Left lung (tissue), 10 donors: Measurements from ENCODE around the gene GPRIN1. TPM values are rescaled to one million over a fixed set of nuclear protein-coding genes. Genes with fewer than 3 reads are reported as not detected.
A peak's percentile ranks its signal among the peaks of the same experiment; 100 is the strongest.

Source experiments
- ATAC-seq: fragments of 200-7000 bp; cut with Tn5 transposase; one replicate; pipeline ENCODE4 v1.9.1; 2020; ENCODE audit warnings: moderate library complexity
- DNase-seq, 4 donors: peaks; one replicate each; pipeline ENCODE4 v3.0.0-alpha.2; 2013 to 2020
- H3K27ac ChIP-seq, 2 donors: fragments of 200-600 bp; sonication (generic) in 1 of 2; one replicate each; pipeline versions ENCODE4 v1.5.0 to v1.8.0; 2020 to 2021
- H3K27me3 ChIP-seq, 2 donors: fragments of 200-600 bp; sonication (generic) in 1 of 2; one replicate each; pipeline versions ENCODE4 v1.5.0 to v1.8.0; 2020 to 2021
- H3K36me3 ChIP-seq, 2 donors: fragments of 200-600 bp; sonication (generic) in 1 of 2; one replicate each; pipeline versions ENCODE4 v1.5.0 to v1.8.0; 2020 to 2021
- H3K4me1 ChIP-seq, 2 donors: fragments of 200-600 bp; one replicate each; pipeline ENCODE4 v1.8.0; 2021
- H3K4me3 ChIP-seq, 2 donors: fragments of 200-600 bp; sonication (generic) in 1 of 2; one replicate each; pipeline versions ENCODE4 v1.5.0 to v1.8.0; 2020 to 2021; ENCODE audit warnings: mild to moderate bottlenecking in 1 of 2
- H3K9me3 ChIP-seq, 2 donors: fragments of 200-600 bp; sonication (generic) in 1 of 2; one replicate each; pipeline versions ENCODE4 v1.5.0 to v1.8.0; 2020 to 2021
- intact Hi-C, 2 donors: fragments of 100-400 bp; cut with DNase I; formaldehyde crosslinking; loops; one replicate each; pipeline versions ENCODE4 v1.11.2 to v1.14.2; 2022
- polyA plus RNA-seq, 6 donors: library from polyadenylated mRNA; unstranded; fragments of 120-200 nt; gene quantifications; one replicate each; pipeline ENCODE4 v1.2.1, GENCODE V29; 2013; ENCODE audit not compliant: insufficient read length in 6 of 6
- total RNA-seq, 2 donors: library from RNA; stranded (reverse); fragmentation: NEBNext Ultra II Directional; extraction: Animal tissue kit (Norgen Biotek cat#: 25700); gene quantifications; one replicate each; pipeline ENCODE4 v1.2.1, GENCODE V29; 2021
- TF ChIP-seq, protein P1 (sequence below), 2 donors: fragments of 200-600 bp; sonication (generic) in 1 of 2; IDR thresholded peaks; one replicate each; pipeline versions ENCODE4 v1.5.0 to v1.8.0; 2021; ENCODE audit warnings: antibody characterized with exemption in 2 of 2
- donor health status: DM: no; HTN: yes; CAD: no.
- donor health status: DM: no; HTN: no; CAD: no.

Gene GPRIN1
- total and polyA plus RNA-seq, 8 donors, result 0.70 to 2.6 (median 1.1) TPM

DNA sequence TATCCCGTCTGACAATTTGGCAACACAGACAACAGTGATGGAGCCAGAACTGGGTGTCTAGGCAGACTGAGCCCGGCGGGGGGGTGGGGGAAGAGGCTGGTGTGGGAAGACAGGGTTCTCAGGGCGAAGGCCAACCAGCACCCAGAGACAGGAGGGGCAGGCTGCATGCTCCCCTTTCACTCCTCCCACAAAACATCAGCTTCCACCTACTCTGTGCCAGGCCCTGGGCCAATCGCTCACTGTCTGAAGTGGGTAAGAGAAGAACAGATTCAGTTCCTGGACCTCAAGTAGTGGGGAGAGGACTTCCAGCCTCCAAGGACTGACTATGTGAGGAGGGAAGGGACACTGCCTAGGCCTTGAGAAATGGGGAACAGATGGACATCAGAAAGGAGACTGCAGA lies 17.6 kb upstream of the GPRIN1 start:
- intact Hi-C loops, result no loop called here
- TF ChIP-seq, protein P1, sequence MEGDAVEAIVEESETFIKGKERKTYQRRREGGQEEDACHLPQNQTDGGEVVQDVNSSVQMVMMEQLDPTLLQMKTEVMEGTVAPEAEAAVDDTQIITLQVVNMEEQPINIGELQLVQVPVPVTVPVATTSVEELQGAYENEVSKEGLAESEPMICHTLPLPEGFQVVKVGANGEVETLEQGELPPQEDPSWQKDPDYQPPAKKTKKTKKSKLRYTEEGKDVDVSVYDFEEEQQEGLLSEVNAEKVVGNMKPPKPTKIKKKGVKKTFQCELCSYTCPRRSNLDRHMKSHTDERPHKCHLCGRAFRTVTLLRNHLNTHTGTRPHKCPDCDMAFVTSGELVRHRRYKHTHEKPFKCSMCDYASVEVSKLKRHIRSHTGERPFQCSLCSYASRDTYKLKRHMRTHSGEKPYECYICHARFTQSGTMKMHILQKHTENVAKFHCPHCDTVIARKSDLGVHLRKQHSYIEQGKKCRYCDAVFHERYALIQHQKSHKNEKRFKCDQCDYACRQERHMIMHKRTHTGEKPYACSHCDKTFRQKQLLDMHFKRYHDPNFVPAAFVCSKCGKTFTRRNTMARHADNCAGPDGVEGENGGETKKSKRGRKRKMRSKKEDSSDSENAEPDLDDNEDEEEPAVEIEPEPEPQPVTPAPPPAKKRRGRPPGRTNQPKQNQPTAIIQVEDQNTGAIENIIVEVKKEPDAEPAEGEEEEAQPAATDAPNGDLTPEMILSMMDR (IDR thresholded peaks at IDR 0.05), result no peak

GRCh38 chr5:176626876-176627236 lies 16.9 kb upstream of the GPRIN1 start:
- Histone ChIP-seq H3K36me3 (no peaks in the 10 kb centered on the region), H3K27me3 (peaks cover 39 to 95% of the 10 kb centered on the region in 2 donors), H3K4me3 (no peak overlapping the region), H3K27ac (no peak overlapping the region), H3K4me1 (peaks cover 10 to 13% of the 10 kb centered on the region in 2 donors), H3K9me3 (no peaks in the 10 kb centered on the region)
- intact Hi-C loops, result no loop called here
- TF ChIP-seq, protein P1 (IDR thresholded peaks at IDR 0.05), result no peak
- no peak for DNase-seq
- no peak for ATAC-seq

More for the DNA sequence above, 17.6 kb upstream of the GPRIN1 start:
- H3K27ac ChIP-seq, result no peak overlapping the region
- no peaks in the 10 kb centered on the region for H3K36me3 ChIP-seq
- H3K4me3 ChIP-seq, result no peak overlapping the region
- peaks cover 44 to 96% of the 10 kb centered on the region in 2 donors for H3K27me3 ChIP-seq
- ATAC-seq (no peak), DNase-seq (no peak)
- no peaks in the 10 kb centered on the region for H3K9me3 ChIP-seq
- peaks cover 10 to 13% of the 10 kb centered on the region in 2 donors for H3K4me1 ChIP-seq

- Histone ChIP-seq H3K36me3 (no peaks in the 10 kb centered on the region), H3K4me3 (no peak overlapping the region), H3K27me3 (peaks cover 38 to 95% of the 10 kb centered on the region in 2 donors), H3K4me1 (peaks cover 10 to 13% of the 10 kb centered on the region in 2 donors), H3K27ac (no peak overlapping the region), H3K9me3 (no peaks in the 10 kb centered on the region)
- TF ChIP-seq, protein P1 (IDR thresholded peaks at IDR 0.05), result no peak
- ATAC-seq, result peak; percentile 44
- no peak for DNase-seq
- intact Hi-C loops, result no loop called here
Observed at GRCh38 chr5:176625966-176626875, 16.3 kb upstream of the GPRIN1 start.

DNA sequence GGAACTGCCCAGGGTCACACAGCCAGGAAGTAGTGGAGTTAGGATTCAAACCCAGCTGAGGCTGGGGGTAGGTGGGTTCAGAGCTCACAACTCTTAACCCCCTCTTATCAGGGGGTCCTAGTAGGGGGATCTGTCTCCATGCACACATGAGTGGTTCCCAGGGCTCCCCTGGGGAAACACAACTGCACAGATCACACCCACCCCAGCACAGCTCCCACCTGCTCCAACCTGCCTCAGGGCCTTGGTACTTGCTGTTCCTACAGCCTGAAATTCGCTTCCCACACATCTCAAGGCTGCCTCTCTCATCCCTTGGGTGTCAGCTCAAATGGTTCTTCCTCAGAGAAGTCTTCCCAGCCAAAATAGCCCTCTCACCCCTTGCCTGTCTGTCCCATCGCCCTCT lies 15.6 kb upstream of the GPRIN1 start:
- ATAC-seq (no peak), DNase-seq (no peak)
- H3K36me3 ChIP-seq, result no peaks in the 10 kb centered on the region
- peaks cover 41 to 95% of the 10 kb centered on the region in 2 donors for H3K27me3 ChIP-seq
- intact Hi-C loops, result no loop called here
- no peak overlapping the region for H3K27ac ChIP-seq
- peaks cover 11 to 14% of the 10 kb centered on the region in 2 donors for H3K4me1 ChIP-seq
- no peaks in the 10 kb centered on the region for H3K9me3 ChIP-seq
- H3K4me3 ChIP-seq, result no peak overlapping the region
- TF ChIP-seq, protein P1 (IDR thresholded peaks at IDR 0.05), result no peak

DNA sequence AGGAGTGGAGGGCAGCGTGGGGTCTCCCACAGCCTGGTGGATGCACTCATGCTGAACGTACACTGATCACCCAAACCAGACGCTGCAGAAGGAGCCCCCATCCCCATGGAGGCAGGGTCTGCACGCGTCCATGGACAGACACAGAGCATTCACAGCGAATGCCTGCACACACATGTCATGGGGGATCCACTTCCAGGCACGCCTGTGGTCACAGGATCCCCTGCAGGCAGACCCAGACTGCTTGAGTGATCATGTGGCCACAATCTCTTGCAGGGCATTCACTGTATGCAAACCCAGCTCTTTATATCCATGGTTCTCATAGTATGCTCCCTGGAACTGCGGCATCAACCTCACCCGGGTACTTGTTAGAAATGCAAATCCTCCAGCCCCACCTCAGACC lies 15.0 kb upstream of the GPRIN1 start:
- peaks cover 12 to 14% of the 10 kb centered on the region in 2 donors for H3K4me1 ChIP-seq
- DNase-seq (no peak), ATAC-seq (no peak)
- H3K27ac ChIP-seq, result no peak overlapping the region
- no peaks in the 10 kb centered on the region for H3K9me3 ChIP-seq
- peaks cover 42 to 95% of the 10 kb centered on the region in 2 donors for H3K27me3 ChIP-seq
- intact Hi-C loops, result no loop called here
- TF ChIP-seq, protein P1 (IDR thresholded peaks at IDR 0.05), result no peak
- H3K36me3 ChIP-seq, result no peaks in the 10 kb centered on the region
- no peak overlapping the region for H3K4me3 ChIP-seq
